22Rv1 (cell line): ENCODE measurements around the gene ACOXL.

ENCODE experiments used
- CTCF ChIP-seq: fragments of 450-650 bp; IDR thresholded peaks from 2 replicates; pipeline ENCODE4 v1.5.1; 2017; ENCODE audit warnings: mild to moderate bottlenecking
- ZFX ChIP-seq: fragments of 450-650 bp; IDR thresholded peaks from 2 replicates; pipeline ENCODE4 v1.6.1; 2017; ENCODE audit warnings: antibody characterized with exemption, borderline replicate concordance

- no peak for TF ChIP-seq CTCF
- no peak for TF ChIP-seq ZFX
These were observed 432.7 kb downstream of the ACOXL start for GRCh38 chr2:111165084-111165483.
